T47D (cell line): ENCODE measurements around the gene CDK16.

ENCODE experiments used
- DNase-seq, 2 experiments: peaks; one replicate each; pipeline versions ENCODE4 v3.0.0 to v3.0.0-alpha.2; 2011 to 2012; ENCODE audit warnings: low read depth in 1 of 2, low spot score in 1 of 2
- JUND ChIP-seq: IDR thresholded peaks from 2 replicates; pipeline ENCODE4 v1.6.1; 2012; ENCODE audit warnings: low read depth
- in situ Hi-C: cut with HindIII; loops from 2 replicates; pipeline ENCODE4 v1.10.0; 2016; ENCODE audit warnings: low sequenced_read_pairs, low pct_unique_long_range_greater_than_20kb

Gene CDK16

GRCh38 chrX:47190445-47191269 lies 27.8 kb upstream of the CDK16 start:
- no peak for TF ChIP-seq JUND
- DNase-seq = peak; percentile 89 to 95
- in situ Hi-C loops = no loop called here

GRCh38 chrX:47191331-47191730 lies 27.1 kb upstream of the CDK16 start:
- DNase-seq = peak in 1 of 2 experiments; percentile 38
- TF ChIP-seq JUND = no peak
- in situ Hi-C loops = no loop called here

GRCh38 chrX:47191806-47192401 lies 26.6 kb upstream of the CDK16 start:
- in situ Hi-C loops = no loop called here
- no peak for DNase-seq
- TF ChIP-seq JUND = no peak

GRCh38 chrX:47193475-47194193 lies 24.8 kb upstream of the CDK16 start, which contains the start of gene UBA1:
TSS of gene UBA1 (plus strand) at chrX:47193829. CDS start at chrX:47198803, 4,974 bp downstream.
- peak; percentile 76 to 97 for DNase-seq
- no peak for TF ChIP-seq JUND
- in situ Hi-C loops = no loop called here

- in situ Hi-C loops = no loop called here
- TF ChIP-seq JUND = no peak
- DNase-seq = no peak
Observed at GRCh38 chrX:47194194-47194787, 24.2 kb upstream of the CDK16 start.

GRCh38 chrX:47196098-47196497 lies 22.4 kb upstream of the CDK16 start:
- no peak for DNase-seq
- in situ Hi-C loops = no loop called here
- no peak for TF ChIP-seq JUND

- DNase-seq = no peak
- in situ Hi-C loops = no loop called here
- no peak for TF ChIP-seq JUND
Observed at GRCh38 chrX:47197526-47197925, 21.0 kb upstream of the CDK16 start.

GRCh38 chrX:47198026-47198686 lies 20.3 kb upstream of the CDK16 start:
- in situ Hi-C loops = no loop called here
- DNase-seq = peak in 1 of 2 experiments; percentile 45
- no peak for TF ChIP-seq JUND

- no peak for DNase-seq
- no peak for TF ChIP-seq JUND
- in situ Hi-C loops = no loop called here
Observed at GRCh38 chrX:47198687-47199080, 19.8 kb upstream of the CDK16 start.

- DNase-seq = no peak
- in situ Hi-C loops = no loop called here
- TF ChIP-seq JUND = no peak
Observed at GRCh38 chrX:47199286-47199685, 19.2 kb upstream of the CDK16 start.

GRCh38 chrX:47200385-47201150 lies 17.9 kb upstream of the CDK16 start:
- peak in 1 of 2 experiments; percentile 30 for DNase-seq

More at GRCh38 chrX:47200385-47201150, 17.9 kb upstream of the CDK16 start:
- in situ Hi-C loops = no loop called here
- no peak for TF ChIP-seq JUND
